Embryonic facial prominence (tissue), 1 donor: ENCODE measurements around the gene NEBL.
"Not testable (repeated sequence)": the region's sequence is repeated elsewhere in the genome, so short reads cannot be mapped to it uniquely, and the experiment has no call there.

Source experiments
- DNase-seq: peaks from one replicate; pipeline ENCODE4 v3.0.0-alpha.2; 2016; ENCODE audit errors: extremely low spot score

Gene NEBL

GRCh38 chr10:20897146-20897825 lies at the start of gene NEBL:
NEBL (minus strand) TSS chr10:20897311; CDS start chr10:20897205, 106 bp downstream.
- DNase-seq: no peak

- DNase-seq: no peak
These were observed 48.6 kb upstream of the NEBL start for GRCh38 chr10:20945546-20946332.

- no peak for DNase-seq
These were observed 47.8 kb upstream of the NEBL start for GRCh38 chr10:20944789-20945502.

- DNase-seq: not testable (repeated sequence)
These were observed 42.3 kb upstream of the NEBL start for GRCh38 chr10:20939414-20939813.

GRCh38 chr10:20936396-20936795 lies 39.3 kb upstream of the NEBL start:
- DNase-seq: no peak

GRCh38 chr10:20935931-20936330 lies 38.8 kb upstream of the NEBL start:
- no peak for DNase-seq

GRCh38 chr10:20935301-20935700 lies 38.2 kb upstream of the NEBL start:
- DNase-seq: no peak

GRCh38 chr10:20933705-20934104 lies 36.6 kb upstream of the NEBL start:
- DNase-seq: no peak

- DNase-seq: no peak
These were observed 35.6 kb upstream of the NEBL start for GRCh38 chr10:20932606-20933126.

GRCh38 chr10:20931156-20931795 lies 34.2 kb upstream of the NEBL start:
- DNase-seq: no peak

GRCh38 chr10:20927456-20927855 lies 30.3 kb upstream of the NEBL start:
- no peak for DNase-seq

GRCh38 chr10:20922451-20922850 lies 25.3 kb upstream of the NEBL start:
- DNase-seq: no peak

GRCh38 chr10:20922033-20922432 lies 24.9 kb upstream of the NEBL start:
- no peak for DNase-seq

GRCh38 chr10:20920061-20920460 lies 22.9 kb upstream of the NEBL start:
- DNase-seq: no peak

- no peak for DNase-seq
These were observed 22.4 kb upstream of the NEBL start for GRCh38 chr10:20919481-20919880.

- no peak for DNase-seq
These were observed 19.9 kb upstream of the NEBL start for GRCh38 chr10:20916976-20917375.

- DNase-seq: no peak
These were observed 15.9 kb upstream of the NEBL start for GRCh38 chr10:20912969-20913368.

- DNase-seq: no peak
These were observed 14.5 kb upstream of the NEBL start for GRCh38 chr10:20911626-20912025.

GRCh38 chr10:20909801-20910200 lies 12.7 kb upstream of the NEBL start:
- no peak for DNase-seq

- DNase-seq: no peak
These were observed 11.3 kb upstream of the NEBL start for GRCh38 chr10:20908391-20908790.

- DNase-seq: no peak
These were observed 6.7 kb upstream of the NEBL start for GRCh38 chr10:20903635-20904390.
